GM23338 (cell line): Measurements from ENCODE around the gene VHLL.

Source experiments
- CREB1 ChIP-seq: fragments of 250-450 bp; sonication (Bioruptor Pico); IDR thresholded peaks from 2 replicates; pipeline ENCODE4 v1.5.0; 2020; ENCODE audit warnings: low read depth, mild to moderate bottlenecking, moderate library complexity
- CTCF ChIP-seq, 2 experiments: fragments of 200-600 bp in 1 of 2; sonication (generic) in 1 of 2; conservative IDR thresholded peaks; 2 replicates each; pipeline versions ENCODE4 v1.5.1 to v1.6.1; 2016 to 2017; ENCODE audit warnings: antibody characterized with exemption in 2 of 2, low read depth in 2 of 2, mild to moderate bottlenecking in 2 of 2, moderate library complexity in 1 of 2
- EZH2 ChIP-seq: fragments of 200-600 bp; sonication (generic); IDR thresholded peaks from one replicate; pipeline ENCODE4 v1.8.0; 2017; ENCODE audit warnings: antibody characterized with exemption, mild to moderate bottlenecking, low read depth; ENCODE audit not compliant: unreplicated experiment
- EZH2phosphoT487 ChIP-seq: fragments of 200-600 bp; sonication (generic); IDR thresholded peaks from one replicate; pipeline ENCODE4 v1.8.1; 2018; ENCODE audit warnings: antibody characterized with exemption; ENCODE audit not compliant: unreplicated experiment
- JUNB ChIP-seq: IDR thresholded peaks from one replicate; pipeline ENCODE4 v1.6.1; 2016; ENCODE audit warnings: antibody characterized with exemption; ENCODE audit not compliant: unreplicated experiment
- NANOG ChIP-seq: IDR thresholded peaks from 2 replicates; pipeline ENCODE4 v1.6.1; 2016; ENCODE audit warnings: antibody characterized with exemption, borderline replicate concordance
- POLR2AphosphoS5 ChIP-seq: IDR thresholded peaks from 2 replicates; pipeline ENCODE4 v1.6.1; 2016; ENCODE audit warnings: antibody characterized with exemption, low read depth
- STAT1 ChIP-seq: IDR thresholded peaks from one replicate; pipeline ENCODE4 v1.6.1; 2016; ENCODE audit warnings: antibody characterized with exemption; ENCODE audit not compliant: unreplicated experiment
- ZNF331 ChIP-seq: fragments of 250-450 bp; sonication (Bioruptor Pico); IDR thresholded peaks from 2 replicates; pipeline ENCODE4 v1.5.0; 2020; ENCODE audit warnings: low read depth, mild to moderate bottlenecking, moderate library complexity
- TF ChIP-seq, protein P1 (sequence below): IDR thresholded peaks from one replicate; pipeline ENCODE4 v1.6.1; 2018; ENCODE audit warnings: antibody characterized with exemption; ENCODE audit not compliant: unreplicated experiment
- TF ChIP-seq, protein P2 (sequence below): IDR thresholded peaks from 2 replicates; pipeline ENCODE4 v1.6.1; 2016; ENCODE audit warnings: antibody characterized with exemption

DNA sequence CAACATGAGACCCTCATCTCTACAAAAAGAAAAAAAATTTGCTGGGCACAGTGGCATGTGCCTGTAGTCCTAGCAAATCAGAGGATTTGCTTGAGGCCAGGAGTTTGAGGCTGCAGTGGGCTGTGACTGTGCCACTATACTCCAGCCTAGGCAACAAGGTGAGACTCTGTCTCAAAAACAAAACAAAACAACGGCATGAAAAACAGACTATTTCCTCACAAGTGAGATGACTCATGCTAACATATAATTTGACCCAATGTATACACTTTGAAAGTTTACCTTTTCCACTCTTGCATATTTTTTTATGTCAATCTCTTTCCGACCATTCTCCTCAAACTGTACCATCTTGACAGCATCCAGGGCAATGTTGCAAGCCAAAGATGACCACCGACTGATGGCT, 21.5 kb upstream of the VHLL start:
- TF ChIP-seq POLR2AphosphoS5, result no peak
- TF ChIP-seq CTCF (conservative IDR thresholded peaks at IDR 0.05; ENCODE audit: low read depth in 2 of 2), result no peak
- no peak for TF ChIP-seq EZH2
- TF ChIP-seq, protein P1, sequence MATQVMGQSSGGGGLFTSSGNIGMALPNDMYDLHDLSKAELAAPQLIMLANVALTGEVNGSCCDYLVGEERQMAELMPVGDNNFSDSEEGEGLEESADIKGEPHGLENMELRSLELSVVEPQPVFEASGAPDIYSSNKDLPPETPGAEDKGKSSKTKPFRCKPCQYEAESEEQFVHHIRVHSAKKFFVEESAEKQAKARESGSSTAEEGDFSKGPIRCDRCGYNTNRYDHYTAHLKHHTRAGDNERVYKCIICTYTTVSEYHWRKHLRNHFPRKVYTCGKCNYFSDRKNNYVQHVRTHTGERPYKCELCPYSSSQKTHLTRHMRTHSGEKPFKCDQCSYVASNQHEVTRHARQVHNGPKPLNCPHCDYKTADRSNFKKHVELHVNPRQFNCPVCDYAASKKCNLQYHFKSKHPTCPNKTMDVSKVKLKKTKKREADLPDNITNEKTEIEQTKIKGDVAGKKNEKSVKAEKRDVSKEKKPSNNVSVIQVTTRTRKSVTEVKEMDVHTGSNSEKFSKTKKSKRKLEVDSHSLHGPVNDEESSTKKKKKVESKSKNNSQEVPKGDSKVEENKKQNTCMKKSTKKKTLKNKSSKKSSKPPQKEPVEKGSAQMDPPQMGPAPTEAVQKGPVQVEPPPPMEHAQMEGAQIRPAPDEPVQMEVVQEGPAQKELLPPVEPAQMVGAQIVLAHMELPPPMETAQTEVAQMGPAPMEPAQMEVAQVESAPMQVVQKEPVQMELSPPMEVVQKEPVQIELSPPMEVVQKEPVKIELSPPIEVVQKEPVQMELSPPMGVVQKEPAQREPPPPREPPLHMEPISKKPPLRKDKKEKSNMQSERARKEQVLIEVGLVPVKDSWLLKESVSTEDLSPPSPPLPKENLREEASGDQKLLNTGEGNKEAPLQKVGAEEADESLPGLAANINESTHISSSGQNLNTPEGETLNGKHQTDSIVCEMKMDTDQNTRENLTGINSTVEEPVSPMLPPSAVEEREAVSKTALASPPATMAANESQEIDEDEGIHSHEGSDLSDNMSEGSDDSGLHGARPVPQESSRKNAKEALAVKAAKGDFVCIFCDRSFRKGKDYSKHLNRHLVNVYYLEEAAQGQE, result no peak
- TF ChIP-seq JUNB, result no peak
- no peak for TF ChIP-seq CREB1 (CRISPR knock-in tag)
- no peak for TF ChIP-seq STAT1
- TF ChIP-seq, protein P2, sequence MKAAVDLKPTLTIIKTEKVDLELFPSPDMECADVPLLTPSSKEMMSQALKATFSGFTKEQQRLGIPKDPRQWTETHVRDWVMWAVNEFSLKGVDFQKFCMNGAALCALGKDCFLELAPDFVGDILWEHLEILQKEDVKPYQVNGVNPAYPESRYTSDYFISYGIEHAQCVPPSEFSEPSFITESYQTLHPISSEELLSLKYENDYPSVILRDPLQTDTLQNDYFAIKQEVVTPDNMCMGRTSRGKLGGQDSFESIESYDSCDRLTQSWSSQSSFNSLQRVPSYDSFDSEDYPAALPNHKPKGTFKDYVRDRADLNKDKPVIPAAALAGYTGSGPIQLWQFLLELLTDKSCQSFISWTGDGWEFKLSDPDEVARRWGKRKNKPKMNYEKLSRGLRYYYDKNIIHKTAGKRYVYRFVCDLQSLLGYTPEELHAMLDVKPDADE, result no peak
- no peak for TF ChIP-seq EZH2phosphoT487
- no peak for TF ChIP-seq NANOG
- no peak for TF ChIP-seq ZNF331 (CRISPR knock-in tag)
